NCI-H446 treated with DMSO at 0.1 percent for 48 hours (cell line): ENCODE results near the gene MKNK1.

Experiments used
- DNase-seq: peaks from one replicate; lab custom pipeline; 2025; lab: John Stamatoyannopoulos, UW

Gene MKNK1

DNA sequence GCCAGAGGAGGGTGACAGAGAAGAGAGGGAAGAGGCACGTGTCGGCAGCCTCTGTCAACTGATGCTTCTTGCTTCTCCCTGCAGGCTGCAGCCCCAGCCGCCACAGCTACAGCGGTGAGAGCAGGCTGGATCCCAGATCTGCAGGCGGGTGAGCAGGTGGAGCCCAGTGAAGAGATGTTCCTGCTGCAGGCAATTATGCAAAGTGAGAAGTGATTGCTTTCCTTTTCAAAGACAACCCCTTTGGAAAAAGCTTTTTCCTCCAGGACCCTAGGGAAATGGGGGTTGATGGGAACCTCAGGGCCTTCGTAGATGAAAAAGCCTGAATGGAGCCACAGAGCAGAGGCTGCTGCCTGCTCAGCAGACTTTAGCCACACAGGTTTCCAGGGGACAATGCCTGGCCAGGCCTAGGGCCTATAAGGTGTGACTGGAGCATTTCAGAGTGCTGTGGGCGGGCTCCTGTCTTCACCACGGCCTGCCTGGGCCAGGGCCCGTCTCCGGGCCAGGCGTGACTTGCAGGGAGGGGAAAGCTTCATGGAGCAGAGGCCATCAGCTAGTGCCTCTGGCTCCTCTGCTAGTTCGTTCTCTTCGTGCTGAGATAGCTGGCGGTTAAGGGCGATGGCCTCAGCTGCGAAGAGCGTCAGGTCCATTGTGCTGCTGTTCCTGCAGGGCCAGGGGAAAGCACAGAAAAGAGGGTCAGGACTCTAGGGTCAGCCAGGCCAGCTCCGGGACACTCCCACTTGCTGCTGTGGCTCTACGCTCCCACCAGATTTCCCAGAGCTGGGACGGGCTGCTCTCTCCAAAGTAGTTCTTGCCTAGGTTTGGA lies 45.7 kb downstream of the MKNK1 start:
- no peak for DNase-seq

- DNase-seq, result no peak
Measured at GRCh38 chr1:46557403-46557802, 46.7 kb downstream of the MKNK1 start.

DNA sequence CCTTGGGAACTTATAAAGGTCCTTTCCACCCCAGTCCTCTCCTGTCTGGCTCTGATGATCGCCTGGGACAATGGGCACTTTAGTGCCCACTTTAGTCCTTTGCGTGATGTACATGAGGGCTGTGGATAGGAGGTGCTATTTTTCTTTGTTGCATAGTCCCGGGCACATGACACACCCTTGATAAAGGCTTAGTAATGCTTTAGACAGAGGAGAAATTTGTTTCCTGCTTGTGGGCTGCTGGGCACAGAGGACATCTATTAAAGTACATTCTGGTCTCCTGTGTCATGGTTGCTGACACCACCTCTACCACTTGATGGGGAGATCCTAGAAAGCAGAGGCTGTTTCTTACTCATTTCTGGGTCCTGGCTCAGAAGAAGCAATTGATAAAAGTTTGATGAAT lies 47.2 kb downstream of the MKNK1 start:
- no peak for DNase-seq

GRCh38 chr1:46555826-46556619 lies 48.0 kb downstream of the MKNK1 start:
- DNase-seq, result no peak

DNA sequence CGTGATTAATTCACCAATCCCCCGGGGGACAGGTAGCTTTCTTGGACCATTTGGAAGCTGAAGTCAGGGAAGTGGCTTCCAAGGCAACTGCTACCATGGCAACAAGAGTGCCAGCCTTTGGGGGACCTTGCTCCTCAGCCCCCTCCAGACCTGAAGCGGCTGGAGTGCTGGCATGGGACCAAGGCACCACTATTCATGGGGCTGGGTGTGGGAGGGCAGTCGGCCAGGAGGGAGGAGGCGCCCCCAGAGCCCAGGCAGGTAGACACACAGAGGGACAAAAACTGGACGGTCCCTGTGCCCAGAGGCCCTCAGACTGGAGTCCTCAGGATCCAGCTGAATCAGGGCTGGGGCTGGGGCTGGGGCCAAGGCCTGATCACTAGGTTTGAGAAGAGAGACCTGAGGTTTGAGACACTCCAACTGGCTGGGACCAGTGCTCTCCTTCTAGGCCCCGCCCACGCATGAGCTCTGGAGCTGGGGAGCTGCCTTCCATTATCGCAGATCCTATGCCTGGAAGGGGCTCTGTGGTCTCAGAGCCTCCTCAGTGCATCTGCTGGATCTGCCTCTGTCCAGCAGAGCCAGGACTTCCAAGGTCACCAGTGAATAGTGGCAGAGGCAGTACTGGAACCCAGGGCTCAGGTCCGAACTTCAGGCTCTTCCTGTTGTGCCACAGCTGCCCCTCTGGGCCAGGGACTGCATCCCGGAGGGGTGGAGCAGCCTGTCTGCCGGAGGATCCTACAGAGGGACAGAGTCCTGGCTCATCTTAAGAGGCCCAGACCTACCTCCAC lies 49.3 kb downstream of the MKNK1 start:
- DNase-seq, result peak; percentile 22

DNA sequence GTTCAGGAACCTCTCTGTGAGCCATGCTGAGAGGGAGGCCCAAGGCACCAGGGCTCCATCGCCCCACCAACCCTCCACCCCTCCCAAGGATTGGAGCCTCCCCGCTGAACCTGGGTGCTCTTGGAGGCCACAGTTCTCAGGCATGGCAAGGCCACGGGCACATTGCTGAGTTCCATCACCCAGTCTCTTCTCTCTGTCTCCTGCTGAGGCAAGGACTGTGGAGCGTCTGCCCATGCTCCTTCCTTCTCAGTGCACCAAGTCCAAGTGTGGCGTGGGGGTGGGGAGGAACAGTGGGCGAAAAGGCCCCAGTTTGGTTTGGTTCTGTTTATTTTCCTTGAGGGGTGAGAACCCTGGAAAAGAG lies 49.9 kb downstream of the MKNK1 start:
- no peak for DNase-seq

DNA sequence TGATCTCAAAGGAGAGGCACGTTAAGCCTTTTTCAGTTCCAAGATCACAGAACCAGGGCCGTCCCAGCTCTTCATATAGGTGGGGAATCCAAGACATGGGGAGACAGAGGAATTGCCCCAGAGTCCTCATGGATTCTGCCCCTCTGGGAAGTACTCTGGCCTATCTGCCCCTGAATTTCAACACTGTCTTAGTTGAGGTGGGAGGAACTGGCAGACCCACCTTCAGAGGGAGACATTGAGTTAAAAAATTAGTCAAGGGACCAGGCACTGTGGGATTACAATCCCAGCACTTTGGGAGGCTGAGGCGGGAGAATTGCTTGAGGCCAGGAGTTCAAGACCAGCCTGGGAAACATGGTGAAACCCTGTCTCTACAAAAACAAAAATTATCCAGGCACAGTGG lies 50.6 kb downstream of the MKNK1 start:
- DNase-seq, result no peak

- no peak for DNase-seq
Measured at GRCh38 chr1:46552357-46553237, 51.5 kb downstream of the MKNK1 start.

GRCh38 chr1:46551597-46552095 lies 52.4 kb downstream of the MKNK1 start, which contains the start of gene KNCN:
TSS of gene KNCN (minus strand) at chr1:46551647. CDS start at chr1:46551215, 432 bp downstream.
- no peak for DNase-seq

GRCh38 chr1:46550751-46551231 lies 53.3 kb downstream of the MKNK1 start:
- no peak for DNase-seq

DNA sequence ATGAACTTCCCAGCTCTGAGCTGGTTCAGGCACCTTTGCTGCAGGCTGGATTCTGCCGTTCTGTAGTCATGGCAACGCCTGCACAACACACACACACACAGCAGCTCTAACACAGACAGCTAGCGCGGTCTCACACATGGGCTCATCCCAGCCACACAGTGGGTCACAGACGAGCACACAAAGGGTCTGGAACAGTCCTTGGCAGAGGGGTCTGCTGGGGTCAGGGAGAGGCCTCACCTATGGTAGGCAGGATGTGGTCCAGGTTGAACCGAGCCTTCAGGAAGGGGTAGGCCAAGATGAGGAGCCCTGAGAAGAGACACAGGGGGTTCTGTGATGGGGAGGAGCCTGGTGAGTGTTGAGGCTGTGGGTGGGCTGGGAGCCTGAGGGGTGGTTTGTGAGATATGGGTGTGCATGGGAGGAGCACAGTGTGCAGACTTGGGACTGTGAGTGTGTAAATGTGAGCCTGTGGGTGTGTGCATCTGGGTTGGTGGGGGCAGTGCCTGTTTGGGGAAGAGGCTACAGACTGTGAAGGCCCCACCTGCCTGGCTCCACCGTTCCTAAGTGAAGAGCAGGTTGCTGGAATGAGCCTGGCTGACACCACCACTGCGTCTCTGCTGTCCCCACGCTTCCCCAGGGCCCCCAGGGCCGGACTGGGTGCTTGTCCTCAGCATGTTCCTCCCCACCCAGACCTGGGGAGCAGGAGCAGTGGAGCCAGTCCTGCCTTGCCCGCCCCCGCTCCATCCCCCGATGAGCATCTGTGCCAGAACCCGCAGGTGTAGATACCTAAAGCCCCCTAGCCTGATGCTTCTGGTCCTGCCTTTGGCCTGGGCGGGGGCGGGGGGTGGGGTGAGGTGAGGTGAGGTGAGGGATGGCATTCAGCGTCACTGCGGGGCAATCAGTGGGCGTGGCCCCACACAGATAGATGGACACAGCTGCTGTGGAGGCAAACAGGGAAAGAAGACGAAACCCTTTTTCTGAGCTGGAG lies 54.1 kb downstream of the MKNK1 start:
- no peak for DNase-seq

- DNase-seq, result no peak
Measured at GRCh38 chr1:46547481-46548383, 56.3 kb downstream of the MKNK1 start.

- DNase-seq, result no peak
Measured at GRCh38 chr1:46546210-46546609, 57.9 kb downstream of the MKNK1 start.

DNA sequence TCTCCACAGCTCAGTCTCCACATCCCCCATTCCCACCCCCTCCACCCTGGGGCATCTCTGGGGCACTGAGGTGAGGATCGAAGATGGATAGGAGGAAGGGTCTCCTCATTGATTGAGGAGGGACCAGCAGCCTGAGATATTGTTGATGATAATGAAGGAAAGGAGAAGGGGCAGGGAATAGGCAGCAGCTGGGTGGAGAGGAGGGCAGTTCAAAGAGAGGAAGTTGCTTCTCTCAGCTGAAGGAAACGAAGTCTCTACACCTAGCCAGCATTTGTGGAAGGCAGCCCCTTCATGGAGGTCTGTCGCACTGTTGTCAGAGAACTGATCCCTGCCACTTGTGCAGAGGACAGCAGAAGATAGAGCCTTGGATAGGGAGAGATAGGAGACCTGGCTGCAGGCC lies 58.3 kb downstream of the MKNK1 start:
- DNase-seq, result no peak

DNA sequence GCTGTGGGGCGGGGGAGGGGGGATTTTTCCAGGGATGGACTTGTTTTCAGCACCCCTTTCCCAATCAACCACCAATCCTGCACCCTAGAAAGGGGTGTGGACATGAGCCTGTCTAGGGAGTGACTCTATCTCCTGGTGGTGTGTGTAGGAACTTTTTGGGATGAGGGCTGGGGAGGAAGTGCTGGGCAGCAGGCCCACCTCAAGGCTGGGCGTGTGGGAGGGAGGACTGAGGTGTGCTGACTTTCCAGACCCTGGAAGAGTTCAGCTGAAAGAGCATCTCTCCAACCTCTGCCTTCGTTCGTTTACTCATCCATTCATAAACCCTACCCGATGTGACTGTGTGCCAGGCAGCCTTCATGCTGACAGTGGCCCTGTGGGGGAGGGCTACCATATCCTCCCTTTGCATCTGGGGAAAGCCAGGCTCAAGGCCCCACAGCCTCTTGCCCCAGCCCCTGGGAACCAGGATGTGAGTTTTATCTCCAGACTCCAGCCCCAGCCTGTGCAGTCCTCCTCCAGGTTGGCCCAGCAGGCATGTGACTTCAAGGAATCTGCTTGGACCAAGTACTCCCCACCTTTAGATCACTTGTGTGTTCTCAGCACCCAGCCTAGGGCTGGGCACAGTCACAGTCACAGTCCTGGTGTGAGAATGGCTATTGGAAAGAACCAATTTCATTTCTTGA lies 59.4 kb downstream of the MKNK1 start:
- DNase-seq, result no peak

DNA sequence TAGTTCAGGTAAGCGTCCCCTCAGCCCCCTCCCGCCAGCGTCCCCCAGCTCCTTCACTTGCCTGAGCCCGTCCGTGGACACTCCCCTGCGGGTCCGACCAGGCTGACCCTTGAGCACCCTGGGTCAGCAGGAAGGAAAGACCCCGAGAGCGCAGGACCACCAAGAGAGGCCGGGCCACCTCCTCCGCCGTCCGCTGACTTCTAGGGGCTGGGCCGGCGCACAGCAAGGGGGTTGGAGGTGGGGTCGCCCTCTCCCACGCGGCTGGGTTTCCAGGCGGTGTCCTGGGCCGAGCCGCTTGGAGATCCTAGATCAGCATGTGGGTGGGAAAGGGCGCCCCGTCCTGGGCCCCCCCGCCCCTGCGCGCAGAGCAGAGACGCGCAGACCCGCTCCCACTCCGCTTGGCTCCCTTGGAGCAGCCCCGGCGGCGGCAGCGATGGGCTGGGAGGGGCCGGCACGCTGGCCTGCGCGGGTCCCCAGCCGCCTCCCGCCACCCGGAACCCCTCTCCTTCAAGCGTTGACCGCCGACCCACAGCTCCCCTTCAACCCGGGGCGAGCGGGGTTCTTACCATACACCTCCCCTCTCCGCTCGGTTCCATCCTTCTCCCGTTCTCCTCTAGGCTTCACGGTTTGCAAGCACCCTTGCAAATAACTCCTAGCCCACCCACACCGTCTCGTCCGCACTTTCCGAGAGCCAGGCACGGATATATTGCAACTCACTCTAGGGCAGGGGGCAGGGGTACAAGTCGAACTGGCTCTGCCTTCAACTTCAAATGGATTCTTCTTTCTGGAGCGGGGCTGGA lies 60.1 kb downstream of the MKNK1 start:
- DNase-seq, result no peak

DNA sequence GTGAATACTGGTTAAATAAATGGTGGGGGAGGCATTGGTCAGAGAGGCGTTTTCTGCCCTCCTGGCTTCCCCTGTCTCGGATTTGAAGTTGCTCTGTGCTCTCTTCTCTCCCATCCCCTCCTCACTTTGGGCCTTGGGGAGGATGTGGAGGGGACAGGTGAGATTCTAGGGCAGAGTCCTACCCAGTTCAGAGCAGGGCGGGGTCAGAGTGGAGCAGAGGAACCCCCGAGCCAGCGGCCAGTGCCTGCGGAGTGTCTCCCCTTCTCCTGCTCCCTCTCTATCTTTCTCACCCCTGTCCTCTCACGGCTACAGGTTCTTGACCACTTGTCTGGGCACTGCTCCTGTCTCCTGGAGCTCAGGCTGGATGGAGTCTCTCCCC lies 60.7 kb downstream of the MKNK1 start:
- no peak for DNase-seq
